ENCODE measurements around the gene IRX6.

IRX6 gene

GRCh38 chr16:55294931-55295342 lies 29.1 kb upstream of the IRX6 start:
- H3K4me3 Mint-ChIP-seq, result no peak overlapping the region
- no peak overlapping the region for H3K27ac Mint-ChIP-seq
- H3K36me3 Mint-ChIP-seq (ENCODE audit: low read depth), result no peaks in the 10 kb centered on the region
- no peaks in the 10 kb centered on the region for H3K4me1 Mint-ChIP-seq (ENCODE audit: low read depth)
- no peaks in the 10 kb centered on the region for H3K9me3 Mint-ChIP-seq
- no peaks in the 10 kb centered on the region for H3K27me3 Mint-ChIP-seq (ENCODE audit: low read depth)

GRCh38 chr16:55297062-55297909 lies 26.7 kb upstream of the IRX6 start:
- no peak overlapping the region for H3K27ac Mint-ChIP-seq
- peaks cover 8% of the 10 kb centered on the region for H3K27me3 Mint-ChIP-seq (ENCODE audit: low read depth)
- no peak overlapping the region for H3K4me3 Mint-ChIP-seq
- no peaks in the 10 kb centered on the region for H3K4me1 Mint-ChIP-seq (ENCODE audit: low read depth)
- H3K36me3 Mint-ChIP-seq (ENCODE audit: low read depth), result no peaks in the 10 kb centered on the region
- no peaks in the 10 kb centered on the region for H3K9me3 Mint-ChIP-seq

- H3K4me3 Mint-ChIP-seq, result no peak overlapping the region
- no peaks in the 10 kb centered on the region for H3K4me1 Mint-ChIP-seq (ENCODE audit: low read depth)
- H3K27ac Mint-ChIP-seq, result no peak overlapping the region
- no peaks in the 10 kb centered on the region for H3K36me3 Mint-ChIP-seq (ENCODE audit: low read depth)
- no peaks in the 10 kb centered on the region for H3K9me3 Mint-ChIP-seq
- peaks cover 8% of the 10 kb centered on the region for H3K27me3 Mint-ChIP-seq (ENCODE audit: low read depth)
Observed at GRCh38 chr16:55297910-55298479, 26.0 kb upstream of the IRX6 start.

GRCh38 chr16:55301385-55302008 lies 22.5 kb upstream of the IRX6 start:
- Mint-ChIP-seq H3K27ac (no peak overlapping the region), H3K27me3 (ENCODE audit: low read depth) (peaks cover 8% of the 10 kb centered on the region), H3K4me3 (no peak overlapping the region), H3K4me1 (ENCODE audit: low read depth) (no peaks in the 10 kb centered on the region), H3K36me3 (ENCODE audit: low read depth) (no peaks in the 10 kb centered on the region), H3K9me3 (no peaks in the 10 kb centered on the region)

- no peaks in the 10 kb centered on the region for H3K9me3 Mint-ChIP-seq
- peaks cover 8% of the 10 kb centered on the region for H3K27me3 Mint-ChIP-seq (ENCODE audit: low read depth)
- H3K4me1 Mint-ChIP-seq (ENCODE audit: low read depth), result no peaks in the 10 kb centered on the region
- no peak overlapping the region for H3K27ac Mint-ChIP-seq
- H3K4me3 Mint-ChIP-seq, result no peak overlapping the region
- H3K36me3 Mint-ChIP-seq (ENCODE audit: low read depth), result no peaks in the 10 kb centered on the region
Observed at GRCh38 chr16:55302635-55303034, 21.4 kb upstream of the IRX6 start.

GRCh38 chr16:55308973-55309372 lies 15.0 kb upstream of the IRX6 start:
- Mint-ChIP-seq H3K9me3 (no peaks in the 10 kb centered on the region), H3K4me3 (no peak overlapping the region), H3K36me3 (ENCODE audit: low read depth) (no peaks in the 10 kb centered on the region), H3K4me1 (ENCODE audit: low read depth) (no peaks in the 10 kb centered on the region), H3K27ac (no peak overlapping the region), H3K27me3 (ENCODE audit: low read depth) (no peaks in the 10 kb centered on the region)

GRCh38 chr16:55322327-55322726 lies 1.7 kb upstream of the IRX6 start:
- Mint-ChIP-seq H3K4me1 (ENCODE audit: low read depth) (no peaks in the 10 kb centered on the region), H3K27me3 (ENCODE audit: low read depth) (peaks cover 46% of the 10 kb centered on the region), H3K9me3 (no peaks in the 10 kb centered on the region), H3K4me3 (no peak overlapping the region), H3K36me3 (ENCODE audit: low read depth) (no peaks in the 10 kb centered on the region), H3K27ac (no peak overlapping the region)

GRCh38 chr16:55324285-55325079 lies 479 bp downstream of the IRX6 start:
- Mint-ChIP-seq H3K9me3 (no peaks in the 10 kb centered on the region), H3K27me3 (ENCODE audit: low read depth) (peaks cover 57% of the 10 kb centered on the region), H3K4me3 (no peak overlapping the region), H3K36me3 (ENCODE audit: low read depth) (no peaks in the 10 kb centered on the region), H3K4me1 (ENCODE audit: low read depth) (no peaks in the 10 kb centered on the region), H3K27ac (no peak overlapping the region)

GRCh38 chr16:55325080-55325447 lies 1.1 kb downstream of the IRX6 start:
- H3K4me3 Mint-ChIP-seq, result no peak overlapping the region
- no peak overlapping the region for H3K27ac Mint-ChIP-seq
- H3K4me1 Mint-ChIP-seq (ENCODE audit: low read depth), result no peaks in the 10 kb centered on the region
- peaks cover 63% of the 10 kb centered on the region for H3K27me3 Mint-ChIP-seq (ENCODE audit: low read depth)
- H3K36me3 Mint-ChIP-seq (ENCODE audit: low read depth), result no peaks in the 10 kb centered on the region
- no peaks in the 10 kb centered on the region for H3K9me3 Mint-ChIP-seq

GRCh38 chr16:55325458-55326109 lies 1.6 kb downstream of the IRX6 start:
- no peak overlapping the region for H3K27ac Mint-ChIP-seq
- no peak overlapping the region for H3K4me3 Mint-ChIP-seq
- no peaks in the 10 kb centered on the region for H3K9me3 Mint-ChIP-seq
- H3K36me3 Mint-ChIP-seq (ENCODE audit: low read depth), result no peaks in the 10 kb centered on the region
- H3K4me1 Mint-ChIP-seq (ENCODE audit: low read depth), result no peaks in the 10 kb centered on the region
- H3K27me3 Mint-ChIP-seq (ENCODE audit: low read depth), result peaks cover 68% of the 10 kb centered on the region

GRCh38 chr16:55326261-55327092 lies 2.5 kb downstream of the IRX6 start:
- H3K4me1 Mint-ChIP-seq (ENCODE audit: low read depth), result no peaks in the 10 kb centered on the region
- no peak overlapping the region for H3K27ac Mint-ChIP-seq
- no peaks in the 10 kb centered on the region for H3K9me3 Mint-ChIP-seq
- H3K27me3 Mint-ChIP-seq (ENCODE audit: low read depth), result peaks cover 71% of the 10 kb centered on the region
- no peak overlapping the region for H3K4me3 Mint-ChIP-seq
- H3K36me3 Mint-ChIP-seq (ENCODE audit: low read depth), result no peaks in the 10 kb centered on the region

- Mint-ChIP-seq H3K27me3 (ENCODE audit: low read depth) (peaks cover 77% of the 10 kb centered on the region), H3K4me1 (ENCODE audit: low read depth) (no peaks in the 10 kb centered on the region), H3K9me3 (no peaks in the 10 kb centered on the region), H3K36me3 (ENCODE audit: low read depth) (no peaks in the 10 kb centered on the region), H3K27ac (no peak overlapping the region), H3K4me3 (no peak overlapping the region)
Observed at GRCh38 chr16:55328611-55329569, 4.9 kb downstream of the IRX6 start.

Measured in T-helper 1 cell treated with Interleukin-12 subunit alpha and Interleukin-12 subunit beta and Interleukin-4 antibody, amounts not matched to agents 30 μg/mL and 1 μg/mL, for 36 hours (primary cell).